Measurements from ENCODE around the gene SLC7A1. TPM values are rescaled to one million over a fixed set of nuclear protein-coding genes. Genes with fewer than 3 reads are reported as not detected.

The SLC7A1 gene
- total and polyA plus RNA-seq, 8 donors, result 2.3 to 95.1 (median 21.2) TPM

- Histone ChIP-seq H3K4me1 (peaks cover 0 to 27% (median 14%) of the 10 kb centered on the region in 4 donors), H3K9me3 (no peaks in the 10 kb centered on the region), H3K27ac (peak overlapping the region in 1 of 5 donors; percentile 13), H3K4me3 (no peak overlapping the region), H3K36me3 (peaks cover 18 to 60% (median 47%) of the 10 kb centered on the region in 4 donors), H3K27me3 (no peaks in the 10 kb centered on the region)
- intact Hi-C loops (cut with DNase I; ENCODE audit: low total_unique reads), result no loop called here
- TF ChIP-seq EP300 (IDR thresholded peaks at IDR 0.05), result no peak
- TF ChIP-seq POLR2AphosphoS5 (IDR thresholded peaks at IDR 0.05), result peak in 1 of 3 donors; percentile 28
- no peak for TF ChIP-seq CTCF (IDR thresholded peaks at IDR 0.05)
- DNase-seq, result no peak
- WGBS, 5 donors, result 73 to 89% (median 81%) methylated on average over 8 of the region's 8 CpGs
Observed at GRCh38 chr13:29511980-29512379, 83.5 kb downstream of the SLC7A1 start.

- Histone ChIP-seq H3K27me3 (peaks cover 0 to under 1% (median 0%) of the 10 kb centered on the region in 3 donors), H3K36me3 (peaks cover 14 to 53% (median 40%) of the 10 kb centered on the region in 4 donors), H3K4me1 (peaks cover 0 to 31% (median 14%) of the 10 kb centered on the region in 4 donors), H3K9me3 (no peaks in the 10 kb centered on the region), H3K27ac (no peak overlapping the region), H3K4me3 (no peak overlapping the region)
- intact Hi-C loops (cut with DNase I; ENCODE audit: low total_unique reads), result no loop called here
- no peak for DNase-seq
- 81 to 89% (median 85%) methylated on average over 12 of the region's 12 CpGs for WGBS, 5 donors
- TF ChIP-seq POLR2AphosphoS5 (IDR thresholded peaks at IDR 0.05) (no peak), POLR2A (IDR thresholded peaks at IDR 0.05) (no peak), CTCF (IDR thresholded peaks at IDR 0.05) (no peak), EP300 (IDR thresholded peaks at IDR 0.05) (no peak)
Observed at GRCh38 chr13:29511106-29511796, 84.2 kb downstream of the SLC7A1 start.

- H3K36me3 ChIP-seq, result peaks cover 14 to 47% (median 34%) of the 10 kb centered on the region in 4 donors
- DNase-seq, result no peak
- WGBS, 5 donors, result 61 to 82% (median 73%) methylated on average over 9 to 10 of the region's 10 CpGs
- peaks cover 0 to 31% (median 14%) of the 10 kb centered on the region in 4 donors for H3K4me1 ChIP-seq
- H3K4me3 ChIP-seq, result no peak overlapping the region
- no peaks in the 10 kb centered on the region for H3K9me3 ChIP-seq
- H3K27me3 ChIP-seq, result peaks cover 0 to 6% (median 5%) of the 10 kb centered on the region in 3 donors
- TF ChIP-seq CTCF (IDR thresholded peaks at IDR 0.05) (no peak), POLR2AphosphoS5 (IDR thresholded peaks at IDR 0.05) (no peak), POLR2A (IDR thresholded peaks at IDR 0.05) (no peak), EP300 (IDR thresholded peaks at IDR 0.05) (no peak)
- H3K27ac ChIP-seq, result no peak overlapping the region
- intact Hi-C loops (cut with DNase I; ENCODE audit: low total_unique reads), result no loop called here
Observed at GRCh38 chr13:29510651-29511084, 84.8 kb downstream of the SLC7A1 start.

- intact Hi-C loops (cut with DNase I; ENCODE audit: low total_unique reads), result loop anchor here (5.0 to 10.0 kb wide), 2 partner anchors 205 to 597 kb away; no protein-coding TSS in a partner anchor
- Histone ChIP-seq H3K4me1 (peaks cover 0 to 31% (median 14%) of the 10 kb centered on the region in 4 donors), H3K36me3 (peaks cover 14 to 41% (median 28%) of the 10 kb centered on the region in 4 donors), H3K27ac (no peak overlapping the region), H3K4me3 (no peak overlapping the region), H3K9me3 (no peaks in the 10 kb centered on the region), H3K27me3 (peaks cover 0 to 12% (median 7%) of the 10 kb centered on the region in 3 donors)
- TF ChIP-seq CTCF (IDR thresholded peaks at IDR 0.05) (no peak), EP300 (IDR thresholded peaks at IDR 0.05) (no peak), POLR2AphosphoS5 (IDR thresholded peaks at IDR 0.05) (no peak), POLR2A (IDR thresholded peaks at IDR 0.05) (no peak)
- 90 to 94% (median 92%) methylated on average over 14 of the region's 14 CpGs for WGBS, 5 donors
- no peak for DNase-seq
Observed at GRCh38 chr13:29509999-29510589, 85.4 kb downstream of the SLC7A1 start.
